Liver (tissue), 3 donors: ENCODE data around the gene GMPS.
"Not testable (repeated sequence)": the region's sequence is repeated elsewhere in the genome, so short reads cannot be mapped to it uniquely, and the experiment has no call there.

ENCODE experiments used
- EGR1 ChIP-seq, 2 donors: IDR thresholded peaks; 2 replicates each; pipeline ENCODE4 v1.6.1; 2016 to 2018; ENCODE audit warnings: antibody characterized with exemption in 2 of 2, low read depth in 2 of 2
- FOXA2 ChIP-seq: IDR thresholded peaks from 2 replicates; pipeline ENCODE4 v1.6.1; 2016; ENCODE audit warnings: antibody characterized with exemption
- GABPA ChIP-seq, 2 donors: IDR thresholded peaks in 1 of 2; conservative IDR thresholded peaks in 1 of 2; 2 replicates each; pipeline ENCODE4 v1.6.1; 2016; ENCODE audit warnings: antibody characterized with exemption in 2 of 2, mild to moderate bottlenecking in 1 of 2, moderate library complexity in 1 of 2
- JUND ChIP-seq, 2 donors: IDR thresholded peaks; 2 replicates each; pipeline ENCODE4 v1.6.1; 2016; ENCODE audit warnings: antibody characterized with exemption in 2 of 2
- MAX ChIP-seq: IDR thresholded peaks from 2 replicates; pipeline ENCODE4 v1.6.1; 2016; ENCODE audit warnings: antibody characterized with exemption
- NR2F2 ChIP-seq: IDR thresholded peaks from 2 replicates; pipeline ENCODE4 v1.6.1; 2016; ENCODE audit warnings: antibody characterized with exemption
- RAD21 ChIP-seq, 2 donors: IDR thresholded peaks; 2 replicates each; pipeline ENCODE4 v1.6.1; 2016; ENCODE audit warnings: antibody characterized with exemption in 2 of 2, mild to moderate bottlenecking in 2 of 2
- REST ChIP-seq: IDR thresholded peaks from 2 replicates; pipeline ENCODE4 v1.6.1; 2016; ENCODE audit warnings: antibody characterized with exemption, mild to moderate bottlenecking
- SP1 ChIP-seq: IDR thresholded peaks from 2 replicates; pipeline ENCODE4 v1.6.1; 2018; ENCODE audit warnings: antibody characterized with exemption, mild to moderate bottlenecking
- TAF1 ChIP-seq: conservative IDR thresholded peaks from 2 replicates; pipeline ENCODE4 v1.6.1; 2016; ENCODE audit warnings: antibody characterized with exemption, mild to moderate bottlenecking
- YY1 ChIP-seq: IDR thresholded peaks from 2 replicates; pipeline ENCODE4 v1.6.1; 2016; ENCODE audit warnings: antibody characterized with exemption, mild to moderate bottlenecking
- TF ChIP-seq, protein P1 (sequence below): fragments of 150-350 bp; IDR thresholded peaks from 2 replicates; pipeline ENCODE4 v1.5.1; 2017; ENCODE audit warnings: improper control_type of control experiment, low read depth, low read length; ENCODE audit not compliant: missing input control
- TF ChIP-seq, protein P2 (sequence below): IDR thresholded peaks from 2 replicates; pipeline ENCODE4 v1.6.1; 2016; ENCODE audit warnings: antibody characterized with exemption
- TF ChIP-seq, protein P3 (sequence below): IDR thresholded peaks from 2 replicates; pipeline ENCODE4 v1.6.1; 2016; ENCODE audit warnings: antibody characterized with exemption
- donor health status: healthy.
- donor health status: healthy.

DNA sequence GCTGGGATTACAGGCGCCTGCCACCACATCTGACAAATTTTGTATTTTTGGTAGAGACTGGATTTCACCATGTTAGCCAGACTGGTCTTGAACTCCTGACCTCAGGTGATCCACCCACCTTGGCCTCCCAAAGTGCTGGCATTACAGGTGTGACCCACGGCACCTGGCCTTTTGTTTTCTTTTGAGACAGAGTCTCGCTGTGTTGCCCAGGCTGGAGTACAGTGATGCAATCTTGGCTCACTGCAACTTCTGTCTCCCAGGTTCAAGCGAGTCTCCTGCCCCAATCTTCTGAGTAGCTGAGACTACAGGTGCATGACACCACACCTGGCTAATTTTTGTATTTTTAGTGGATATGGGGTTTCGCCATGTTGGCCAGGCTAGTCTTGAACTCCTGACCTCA, 10.0 kb upstream of the GMPS start:
- not testable (repeated sequence) for TF ChIP-seq YY1; MAX; EGR1 (IDR thresholded peaks at IDR 0.05; ENCODE audit: low read depth in 2 of 2); FOXA2; REST; NR2F2; RAD21 (IDR thresholded peaks at IDR 0.05); TAF1; SP1; GABPA (IDR thresholded peaks at IDR 0.05 in 1 of 2, conservative IDR thresholded peaks at IDR 0.05 in 1 of 2); JUND (IDR thresholded peaks at IDR 0.05)
- TF ChIP-seq, protein P1, sequence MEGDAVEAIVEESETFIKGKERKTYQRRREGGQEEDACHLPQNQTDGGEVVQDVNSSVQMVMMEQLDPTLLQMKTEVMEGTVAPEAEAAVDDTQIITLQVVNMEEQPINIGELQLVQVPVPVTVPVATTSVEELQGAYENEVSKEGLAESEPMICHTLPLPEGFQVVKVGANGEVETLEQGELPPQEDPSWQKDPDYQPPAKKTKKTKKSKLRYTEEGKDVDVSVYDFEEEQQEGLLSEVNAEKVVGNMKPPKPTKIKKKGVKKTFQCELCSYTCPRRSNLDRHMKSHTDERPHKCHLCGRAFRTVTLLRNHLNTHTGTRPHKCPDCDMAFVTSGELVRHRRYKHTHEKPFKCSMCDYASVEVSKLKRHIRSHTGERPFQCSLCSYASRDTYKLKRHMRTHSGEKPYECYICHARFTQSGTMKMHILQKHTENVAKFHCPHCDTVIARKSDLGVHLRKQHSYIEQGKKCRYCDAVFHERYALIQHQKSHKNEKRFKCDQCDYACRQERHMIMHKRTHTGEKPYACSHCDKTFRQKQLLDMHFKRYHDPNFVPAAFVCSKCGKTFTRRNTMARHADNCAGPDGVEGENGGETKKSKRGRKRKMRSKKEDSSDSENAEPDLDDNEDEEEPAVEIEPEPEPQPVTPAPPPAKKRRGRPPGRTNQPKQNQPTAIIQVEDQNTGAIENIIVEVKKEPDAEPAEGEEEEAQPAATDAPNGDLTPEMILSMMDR: not testable (repeated sequence)
- TF ChIP-seq, protein P2, sequence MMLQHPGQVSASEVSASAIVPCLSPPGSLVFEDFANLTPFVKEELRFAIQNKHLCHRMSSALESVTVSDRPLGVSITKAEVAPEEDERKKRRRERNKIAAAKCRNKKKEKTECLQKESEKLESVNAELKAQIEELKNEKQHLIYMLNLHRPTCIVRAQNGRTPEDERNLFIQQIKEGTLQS: not testable (repeated sequence)
- TF ChIP-seq, protein P3, sequence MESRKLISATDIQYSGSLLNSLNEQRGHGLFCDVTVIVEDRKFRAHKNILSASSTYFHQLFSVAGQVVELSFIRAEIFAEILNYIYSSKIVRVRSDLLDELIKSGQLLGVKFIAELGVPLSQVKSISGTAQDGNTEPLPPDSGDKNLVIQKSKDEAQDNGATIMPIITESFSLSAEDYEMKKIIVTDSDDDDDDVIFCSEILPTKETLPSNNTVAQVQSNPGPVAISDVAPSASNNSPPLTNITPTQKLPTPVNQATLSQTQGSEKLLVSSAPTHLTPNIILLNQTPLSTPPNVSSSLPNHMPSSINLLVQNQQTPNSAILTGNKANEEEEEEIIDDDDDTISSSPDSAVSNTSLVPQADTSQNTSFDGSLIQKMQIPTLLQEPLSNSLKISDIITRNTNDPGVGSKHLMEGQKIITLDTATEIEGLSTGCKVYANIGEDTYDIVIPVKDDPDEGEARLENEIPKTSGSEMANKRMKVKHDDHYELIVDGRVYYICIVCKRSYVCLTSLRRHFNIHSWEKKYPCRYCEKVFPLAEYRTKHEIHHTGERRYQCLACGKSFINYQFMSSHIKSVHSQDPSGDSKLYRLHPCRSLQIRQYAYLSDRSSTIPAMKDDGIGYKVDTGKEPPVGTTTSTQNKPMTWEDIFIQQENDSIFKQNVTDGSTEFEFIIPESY: not testable (repeated sequence)
